GM21737 (cell line): ENCODE data around the gene LRP1-AS.

ENCODE experiments used
- ATAC-seq: cut with Tn5 transposase; IDR thresholded peaks from one replicate; pipeline ENCODE4 v1.9.1; 2021; ENCODE audit warnings: mild to moderate bottlenecking, moderate library complexity; ENCODE audit not compliant: unreplicated experiment

The LRP1-AS gene

DNA sequence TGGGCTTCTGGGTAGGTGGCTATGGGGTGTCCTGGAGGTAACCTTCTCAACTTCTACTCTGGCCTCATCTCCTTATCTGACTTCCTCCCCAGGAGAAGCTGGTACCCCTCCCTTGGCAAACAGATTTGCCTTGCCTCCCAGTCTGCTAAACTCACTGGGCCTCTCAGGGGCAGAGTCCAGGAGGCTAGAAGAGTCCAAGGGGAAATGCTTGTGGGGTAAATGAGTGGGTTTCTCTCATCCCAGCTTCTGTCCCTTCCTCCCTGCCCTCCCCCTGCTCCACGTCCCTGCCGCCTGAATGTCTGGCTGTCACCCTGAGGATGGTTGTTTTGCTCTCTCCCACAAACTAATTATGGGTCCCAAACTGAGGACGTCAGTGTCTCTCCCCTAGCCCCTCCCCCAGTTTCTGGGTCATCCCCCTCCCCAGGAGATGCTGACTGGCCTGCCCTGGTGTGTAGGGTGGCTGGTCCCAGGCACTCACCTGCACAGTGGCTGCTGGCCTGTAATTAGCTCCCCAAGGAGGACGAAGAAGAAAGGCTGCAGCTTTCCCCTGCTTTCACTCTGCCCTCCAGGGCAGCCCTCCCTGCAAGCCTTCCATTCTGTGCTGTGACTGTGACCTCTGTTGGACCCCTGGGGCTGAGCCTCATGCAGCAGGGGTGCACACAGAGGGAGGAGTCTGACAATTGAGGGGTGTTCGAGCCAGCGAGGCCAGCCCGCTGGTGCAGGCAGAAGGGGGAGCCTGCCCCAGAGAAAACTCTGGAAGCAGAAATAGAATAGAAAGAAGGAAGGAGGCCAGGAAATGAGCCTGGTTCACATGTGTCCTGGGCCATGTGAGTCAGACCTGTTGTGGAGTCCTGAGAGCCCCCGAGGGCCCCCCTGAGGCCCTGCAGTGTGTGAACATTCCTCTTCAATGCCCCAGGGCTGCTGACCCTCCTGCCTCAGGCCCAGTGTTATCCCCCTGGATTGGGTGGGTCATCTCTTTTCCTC is at the start of gene LRP1-AS:
LRP1-AS (minus strand) TSS at position 659 of the 984 bp plus-strand sequence.
- ATAC-seq: no peak

DNA sequence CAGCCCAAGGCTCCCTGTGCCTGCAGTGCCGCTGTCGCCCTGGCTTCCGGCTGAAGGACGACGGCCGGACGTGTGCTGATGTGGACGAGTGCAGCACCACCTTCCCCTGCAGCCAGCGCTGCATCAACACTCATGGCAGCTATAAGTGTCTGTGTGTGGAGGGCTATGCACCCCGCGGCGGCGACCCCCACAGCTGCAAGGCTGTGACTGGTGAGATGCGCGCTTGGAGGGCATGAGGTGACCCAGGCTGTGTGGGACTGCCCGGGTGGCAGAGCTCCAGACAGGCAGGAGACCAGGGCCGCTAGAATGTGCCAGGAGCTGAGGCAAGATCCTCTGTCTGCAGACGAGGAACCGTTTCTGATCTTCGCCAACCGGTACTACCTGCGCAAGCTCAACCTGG is 49.5 kb upstream of the LRP1-AS start:
- ATAC-seq: no peak

DNA sequence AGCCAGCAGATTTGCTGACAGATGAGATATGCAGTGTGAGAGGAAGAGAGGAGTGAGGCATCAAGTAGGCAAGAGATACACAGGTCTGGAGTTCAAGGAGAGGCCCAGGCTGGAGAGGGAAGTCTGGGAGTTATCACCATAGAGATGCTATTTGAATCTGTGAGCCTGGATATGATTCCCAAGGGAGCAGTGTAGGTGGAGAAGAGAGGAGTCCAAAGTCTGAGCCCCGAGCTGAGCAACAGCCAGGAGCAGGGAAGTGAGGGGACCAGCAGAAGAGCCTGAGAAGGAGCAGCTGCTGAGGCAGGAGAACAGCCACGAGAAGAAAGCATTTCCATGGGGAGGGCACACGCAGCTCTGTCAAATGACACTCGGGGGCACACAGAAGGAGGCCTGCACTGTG is 49.0 kb upstream of the LRP1-AS start:
- ATAC-seq: no peak

DNA sequence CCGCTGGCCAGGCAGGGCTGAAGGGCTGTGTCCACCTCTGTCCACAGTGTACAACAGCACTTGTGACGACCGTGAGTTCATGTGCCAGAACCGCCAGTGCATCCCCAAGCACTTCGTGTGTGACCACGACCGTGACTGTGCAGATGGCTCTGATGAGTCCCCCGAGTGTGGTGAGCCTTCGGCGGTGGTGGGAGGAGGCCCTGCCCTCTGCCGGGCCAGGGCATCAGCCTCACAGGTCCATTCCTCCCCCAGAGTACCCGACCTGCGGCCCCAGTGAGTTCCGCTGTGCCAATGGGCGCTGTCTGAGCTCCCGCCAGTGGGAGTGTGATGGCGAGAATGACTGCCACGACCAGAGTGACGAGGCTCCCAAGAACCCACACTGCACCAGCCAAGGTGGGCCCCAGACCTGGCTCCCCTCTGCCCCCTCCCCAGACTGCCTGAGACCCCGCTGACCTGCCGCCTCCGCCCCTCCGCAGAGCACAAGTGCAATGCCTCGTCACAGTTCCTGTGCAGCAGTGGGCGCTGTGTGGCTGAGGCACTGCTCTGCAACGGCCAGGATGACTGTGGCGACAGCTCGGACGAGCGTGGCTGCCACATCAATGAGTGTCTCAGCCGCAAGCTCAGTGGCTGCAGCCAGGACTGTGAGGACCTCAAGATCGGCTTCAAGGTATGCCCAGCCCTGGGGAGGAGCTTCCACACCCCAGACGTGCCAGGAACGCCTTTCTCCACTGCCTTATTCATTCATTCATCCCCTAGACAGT is 48.4 kb upstream of the LRP1-AS start:
- ATAC-seq: no peak

DNA sequence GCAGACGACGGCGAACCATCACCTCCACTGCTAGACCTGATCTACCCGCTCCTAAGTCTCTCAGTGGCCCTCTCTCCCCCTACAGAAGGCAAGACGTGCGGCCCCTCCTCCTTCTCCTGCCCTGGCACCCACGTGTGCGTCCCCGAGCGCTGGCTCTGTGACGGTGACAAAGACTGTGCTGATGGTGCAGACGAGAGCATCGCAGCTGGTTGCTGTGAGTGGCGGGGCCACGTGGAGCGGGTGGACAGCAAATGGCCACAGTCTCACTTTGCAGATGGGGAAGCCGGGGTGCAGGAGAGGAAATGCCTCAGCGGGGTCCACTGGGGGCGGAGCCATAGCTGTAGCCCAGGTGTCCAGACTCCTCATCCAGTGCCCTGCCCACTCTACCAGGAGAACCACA is 47.8 kb upstream of the LRP1-AS start:
- ATAC-seq: no peak

DNA sequence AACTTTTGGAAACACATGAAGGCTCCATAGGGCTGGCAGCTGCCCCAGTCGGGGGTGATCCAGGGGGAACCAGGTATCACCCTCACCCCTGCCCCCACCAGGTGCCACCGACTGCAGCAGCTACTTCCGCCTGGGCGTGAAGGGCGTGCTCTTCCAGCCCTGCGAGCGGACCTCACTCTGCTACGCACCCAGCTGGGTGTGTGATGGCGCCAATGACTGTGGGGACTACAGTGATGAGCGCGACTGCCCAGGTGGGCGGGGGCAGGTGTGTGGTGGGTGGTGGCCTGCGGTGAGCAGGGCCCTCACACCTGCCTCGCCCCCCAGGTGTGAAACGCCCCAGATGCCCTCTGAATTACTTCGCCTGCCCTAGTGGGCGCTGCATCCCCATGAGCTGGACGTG is 46.8 kb upstream of the LRP1-AS start:
- no peak for ATAC-seq

DNA sequence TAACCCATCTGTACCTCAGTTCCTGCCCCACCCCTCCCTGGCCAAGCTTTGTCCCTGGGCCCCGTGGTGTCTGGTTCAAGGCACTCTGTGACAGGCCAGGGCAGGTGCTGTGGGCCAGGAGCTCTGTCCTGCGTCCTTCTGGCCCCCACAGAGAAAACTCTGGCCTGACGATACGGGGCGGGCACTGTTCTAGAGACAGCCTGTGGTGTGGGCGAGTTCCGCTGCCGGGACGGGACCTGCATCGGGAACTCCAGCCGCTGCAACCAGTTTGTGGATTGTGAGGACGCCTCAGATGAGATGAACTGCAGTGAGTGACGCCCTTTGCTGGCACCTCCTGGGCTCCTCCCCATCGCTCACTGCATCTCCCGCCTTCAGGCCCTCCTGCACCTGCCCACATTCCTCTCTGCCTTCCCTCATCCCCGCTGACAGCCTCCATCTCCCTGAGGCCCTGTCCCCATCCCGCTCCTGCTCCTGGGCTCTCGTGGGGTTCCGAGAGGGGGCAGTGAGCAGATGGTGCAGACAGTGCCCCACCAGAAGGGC is 46.4 kb upstream of the LRP1-AS start:
- ATAC-seq: no peak

DNA sequence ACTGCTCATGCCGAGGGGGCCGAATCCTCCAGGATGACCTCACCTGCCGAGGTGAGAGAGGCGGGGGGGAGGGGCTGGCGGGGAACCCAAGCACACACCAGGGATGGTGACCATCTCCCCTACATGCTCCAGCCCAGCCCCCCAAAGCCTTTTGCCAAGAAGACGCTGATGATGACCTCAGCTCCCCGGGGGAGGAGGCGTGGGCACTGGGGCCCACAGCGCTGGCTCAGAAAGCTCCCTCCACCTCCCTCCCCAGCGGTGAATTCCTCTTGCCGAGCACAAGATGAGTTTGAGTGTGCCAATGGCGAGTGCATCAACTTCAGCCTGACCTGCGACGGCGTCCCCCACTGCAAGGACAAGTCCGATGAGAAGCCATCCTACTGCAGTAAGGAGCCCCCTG is 45.5 kb upstream of the LRP1-AS start:
- ATAC-seq: no peak

DNA sequence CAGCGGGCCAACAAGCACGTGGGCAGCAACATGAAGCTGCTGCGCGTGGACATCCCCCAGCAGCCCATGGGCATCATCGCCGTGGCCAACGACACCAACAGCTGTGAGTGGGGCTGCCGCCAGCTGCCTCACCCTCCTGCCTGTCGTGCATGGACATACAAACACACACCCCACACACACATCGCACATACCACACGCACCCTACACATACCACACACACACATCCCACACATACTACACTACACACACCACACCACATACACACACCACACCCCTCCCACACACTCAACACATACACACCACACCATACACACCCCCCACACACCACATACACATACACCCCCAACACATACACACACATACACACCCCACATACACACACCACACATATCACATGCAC is 44.0 kb upstream of the LRP1-AS start:
- ATAC-seq: no peak

DNA sequence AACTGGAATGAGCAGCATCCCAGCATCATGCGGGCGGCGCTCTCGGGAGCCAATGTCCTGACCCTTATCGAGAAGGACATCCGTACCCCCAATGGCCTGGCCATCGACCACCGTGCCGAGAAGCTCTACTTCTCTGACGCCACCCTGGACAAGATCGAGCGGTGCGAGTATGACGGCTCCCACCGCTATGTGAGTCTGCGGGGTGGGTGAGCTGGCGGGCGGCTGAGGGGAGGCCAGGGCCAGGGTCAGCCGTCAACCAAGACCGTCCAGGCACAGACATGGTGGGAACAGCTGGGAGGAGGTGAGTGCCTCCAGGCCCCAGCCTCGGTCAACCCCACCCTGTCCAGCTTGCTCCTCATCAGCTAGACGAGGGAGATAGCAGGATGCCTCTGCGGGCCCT is 43.4 kb upstream of the LRP1-AS start:
- ATAC-seq: no peak

DNA sequence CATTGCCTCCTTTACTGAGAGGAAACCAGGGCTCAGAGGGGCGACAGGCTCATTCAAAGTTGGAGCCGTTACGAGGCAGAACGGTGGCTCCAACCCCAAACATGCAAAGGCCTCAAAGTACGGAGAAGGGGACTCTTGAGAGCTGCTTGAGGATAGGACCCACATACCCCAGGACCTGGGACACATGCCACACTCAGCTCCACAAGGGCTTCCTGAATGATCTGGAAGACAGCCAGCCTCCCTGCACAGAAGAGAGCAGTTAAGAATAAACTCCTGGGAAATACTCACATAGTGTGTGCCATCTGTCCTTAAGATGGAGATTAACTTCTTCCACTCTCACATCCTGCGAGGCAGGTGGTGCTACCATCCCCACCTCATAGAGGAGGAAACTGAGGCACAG is 42.6 kb upstream of the LRP1-AS start:
- no peak for ATAC-seq

DNA sequence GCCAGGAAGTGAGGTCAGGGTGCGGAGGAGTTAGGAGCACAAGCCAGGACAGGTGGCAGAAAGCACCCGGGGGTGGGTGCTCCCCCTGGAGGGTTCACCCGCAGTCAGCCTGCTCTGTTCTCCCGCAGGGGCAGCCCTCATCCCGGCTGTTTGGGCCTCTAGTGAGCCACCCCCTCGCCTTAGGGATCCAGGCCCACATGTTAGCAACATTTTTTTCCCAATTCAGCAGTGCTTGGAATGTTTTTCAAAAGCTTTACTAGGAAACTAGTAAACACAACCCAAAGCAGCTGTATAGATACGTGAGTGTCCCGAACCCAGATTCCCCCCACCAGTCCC is 40.6 kb upstream of the LRP1-AS start:
- no peak for ATAC-seq

DNA sequence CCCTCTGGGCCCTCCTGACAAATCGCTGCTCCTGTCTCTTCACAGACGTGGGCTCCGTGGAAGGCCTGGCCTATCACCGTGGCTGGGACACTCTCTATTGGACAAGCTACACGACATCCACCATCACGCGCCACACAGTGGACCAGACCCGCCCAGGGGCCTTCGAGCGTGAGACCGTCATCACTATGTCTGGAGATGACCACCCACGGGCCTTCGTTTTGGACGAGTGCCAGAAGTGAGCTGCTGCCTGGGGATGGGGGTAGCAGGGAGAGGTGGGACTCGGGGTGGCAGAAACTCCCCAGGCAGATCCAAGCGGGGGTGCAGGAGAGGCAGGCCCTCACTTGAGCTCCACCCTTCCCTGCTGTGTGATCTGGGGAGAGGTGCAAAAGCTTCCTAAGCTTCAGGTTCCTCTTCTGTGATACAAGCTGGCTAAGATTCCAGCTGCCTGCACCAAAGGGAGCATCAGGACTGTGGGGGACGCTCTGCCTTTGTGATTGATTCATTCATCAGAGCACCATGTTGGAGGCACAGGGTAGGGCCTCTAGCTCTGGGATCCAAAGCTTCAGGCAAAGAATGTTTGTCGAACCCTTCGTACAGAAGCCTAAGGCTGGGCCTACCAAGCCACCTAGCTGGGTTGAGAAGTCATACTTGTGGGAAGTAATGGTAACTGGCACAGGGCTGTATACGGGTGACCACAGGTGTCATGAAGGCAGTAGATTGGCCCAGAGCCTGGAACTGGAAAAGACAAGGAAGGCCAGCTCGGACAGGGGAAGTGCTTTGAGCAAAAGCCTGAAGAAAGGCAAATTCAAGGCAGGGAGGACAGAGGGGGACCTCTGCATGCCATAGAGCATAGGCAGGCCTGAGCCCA is 40.0 kb upstream of the LRP1-AS start:
- no peak for ATAC-seq

DNA sequence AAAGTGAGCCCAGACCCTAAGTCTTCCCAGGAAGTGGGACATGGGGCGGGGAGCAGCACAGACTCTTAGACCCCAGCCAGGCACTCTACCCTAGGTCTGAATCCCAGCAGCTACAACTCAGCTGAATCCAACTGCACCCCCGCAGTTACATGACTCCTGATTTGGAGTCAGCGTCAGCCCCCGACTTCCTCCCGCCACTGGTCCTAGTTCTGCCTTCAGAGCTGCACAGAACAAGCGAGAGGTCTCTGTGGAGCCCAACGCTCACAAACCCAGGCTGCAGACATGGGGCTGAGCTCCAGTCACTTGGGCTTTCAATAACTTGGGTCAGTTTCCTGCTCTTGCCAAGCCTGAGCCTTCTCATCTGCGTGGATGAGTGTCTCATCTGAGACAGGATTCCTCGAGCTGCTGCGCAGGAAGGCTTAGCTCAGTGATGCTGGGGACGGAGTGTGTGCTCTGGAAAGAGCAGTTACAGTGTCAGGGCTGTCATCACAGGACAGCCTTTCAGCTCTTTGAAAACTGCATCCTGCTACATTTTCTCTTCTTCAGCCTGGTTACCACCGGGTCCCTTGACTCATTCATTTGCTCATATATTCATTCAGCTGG is 38.6 kb upstream of the LRP1-AS start:
- ATAC-seq: no peak

DNA sequence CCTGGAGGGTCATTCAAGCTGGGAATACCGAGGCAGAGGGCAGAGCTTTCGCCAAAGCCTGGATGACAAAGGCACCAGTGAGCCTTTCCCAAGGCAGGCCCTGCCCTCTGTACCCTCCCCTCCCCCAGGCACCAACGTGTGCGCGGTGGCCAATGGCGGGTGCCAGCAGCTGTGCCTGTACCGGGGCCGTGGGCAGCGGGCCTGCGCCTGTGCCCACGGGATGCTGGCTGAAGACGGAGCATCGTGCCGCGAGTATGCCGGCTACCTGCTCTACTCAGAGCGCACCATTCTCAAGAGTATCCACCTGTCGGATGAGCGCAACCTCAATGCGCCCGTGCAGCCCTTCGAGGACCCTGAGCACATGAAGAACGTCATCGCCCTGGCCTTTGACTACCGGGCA is 38.0 kb upstream of the LRP1-AS start:
- no peak for ATAC-seq

DNA sequence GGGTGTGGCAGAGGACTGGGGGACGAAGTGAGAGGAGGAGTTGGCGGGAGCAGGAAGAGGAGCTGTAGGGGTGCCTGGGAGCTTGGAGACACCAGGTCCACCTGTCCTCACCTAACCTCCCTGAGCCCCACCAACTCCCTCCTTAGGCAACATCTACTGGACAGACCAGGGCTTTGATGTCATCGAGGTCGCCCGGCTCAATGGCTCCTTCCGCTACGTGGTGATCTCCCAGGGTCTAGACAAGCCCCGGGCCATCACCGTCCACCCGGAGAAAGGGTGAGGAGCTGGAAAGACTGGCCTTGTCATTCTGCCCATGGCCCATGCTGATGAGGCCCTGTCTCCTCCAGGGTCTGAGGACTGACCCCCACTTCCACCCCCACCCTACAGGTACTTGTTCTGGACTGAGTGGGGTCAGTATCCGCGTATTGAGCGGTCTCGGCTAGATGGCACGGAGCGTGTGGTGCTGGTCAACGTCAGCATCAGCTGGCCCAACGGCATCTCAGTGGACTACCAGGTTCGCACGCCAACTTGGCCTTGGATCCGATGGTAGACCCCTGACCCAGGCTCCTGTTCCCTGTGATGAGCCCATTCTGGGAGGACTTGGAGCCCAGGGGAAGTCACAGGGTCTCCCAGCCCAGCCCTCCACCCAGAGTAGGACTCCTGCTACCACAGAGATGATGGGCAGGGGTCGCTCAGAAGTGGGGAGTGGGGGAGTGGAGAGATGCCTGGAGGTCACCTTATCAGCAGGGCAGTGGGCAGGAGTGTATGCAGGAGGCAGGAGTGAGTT is 36.7 kb upstream of the LRP1-AS start:
- ATAC-seq: no peak

DNA sequence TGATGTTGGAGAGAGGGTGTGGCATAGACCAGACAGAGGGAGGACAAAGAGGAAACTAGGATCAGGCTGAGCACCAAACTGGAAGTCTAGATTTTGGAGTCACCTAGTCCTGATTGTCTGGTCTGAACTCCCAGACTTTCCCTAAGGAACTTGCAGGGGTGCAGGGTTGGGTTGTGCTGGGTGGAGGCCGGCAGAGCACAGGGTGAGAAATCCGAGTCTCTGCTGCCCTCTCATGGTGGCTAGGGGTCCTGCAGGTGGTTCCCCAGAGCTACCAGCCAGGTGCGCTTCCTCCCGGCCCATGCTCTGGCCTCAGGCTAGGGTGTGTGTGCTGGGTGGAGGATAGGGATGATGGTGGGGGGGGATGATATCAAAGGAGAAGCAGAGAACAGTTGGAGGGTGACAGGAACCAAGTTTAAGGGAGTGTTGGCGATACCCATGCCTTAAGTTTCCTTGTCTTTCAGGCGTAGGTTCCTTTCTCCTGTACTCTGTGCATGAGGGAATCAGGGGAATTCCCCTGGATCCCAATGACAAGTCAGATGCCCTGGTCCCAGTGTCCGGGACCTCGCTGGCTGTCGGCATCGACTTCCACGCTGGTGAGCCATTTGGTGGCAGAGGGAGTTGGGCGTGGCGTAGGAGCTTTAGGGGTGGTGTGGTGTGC is 35.6 kb upstream of the LRP1-AS start:
- peak; percentile 80 for ATAC-seq

DNA sequence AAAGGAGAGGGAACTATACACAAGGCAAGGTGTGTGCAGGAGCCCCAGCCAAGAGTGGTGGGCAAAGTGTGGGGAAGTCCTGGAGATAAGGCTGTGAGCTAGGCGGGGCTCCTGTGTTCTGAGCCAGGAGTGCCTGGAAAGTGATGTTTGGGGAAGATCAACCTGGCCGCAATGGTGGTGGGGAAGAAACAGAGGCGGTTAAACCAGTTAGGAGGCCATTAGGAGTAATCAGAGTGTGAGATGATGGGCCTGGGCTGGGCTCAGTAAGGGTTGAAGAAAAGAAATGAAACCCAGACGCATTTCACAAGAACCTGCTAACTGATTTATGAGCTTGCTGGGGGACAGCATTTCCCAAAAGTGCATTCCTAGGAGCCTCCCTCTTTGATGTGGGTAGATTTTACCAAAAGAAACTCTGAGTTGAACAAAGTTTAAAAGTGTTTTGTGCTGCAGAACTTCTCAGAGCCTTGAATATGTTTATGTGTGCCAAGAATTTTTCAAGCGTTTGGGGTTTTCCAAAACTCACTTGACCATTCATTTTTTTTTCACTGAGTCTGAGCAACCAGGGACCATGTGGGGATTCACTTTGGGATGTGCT is 34.2 kb upstream of the LRP1-AS start:
- no peak for ATAC-seq

DNA sequence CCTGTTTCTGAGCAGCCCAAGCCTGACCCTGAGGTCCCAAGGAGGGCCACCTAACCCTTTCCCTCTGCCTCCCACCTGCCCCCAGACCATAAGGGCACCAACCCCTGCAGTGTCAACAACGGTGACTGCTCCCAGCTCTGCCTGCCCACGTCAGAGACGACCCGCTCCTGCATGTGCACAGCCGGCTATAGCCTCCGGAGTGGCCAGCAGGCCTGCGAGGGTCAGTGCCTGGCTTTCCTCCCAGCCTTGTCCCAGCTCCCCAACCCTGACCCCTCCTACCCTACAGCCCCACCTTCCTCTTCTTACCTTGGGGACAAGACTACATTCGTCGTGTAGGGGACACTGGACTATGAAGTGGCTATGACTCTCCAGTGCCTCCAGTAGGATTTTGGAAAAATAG is 33.7 kb upstream of the LRP1-AS start:
- no peak for ATAC-seq
